ENCODE measurements around the gene SYK. TPM values are rescaled to one million over a fixed set of nuclear protein-coding genes. Genes with fewer than 3 reads are reported as not detected.

The SYK gene
- total RNA-seq, 1 experiment from 2014 or later, result 0.28 TPM

DNA sequence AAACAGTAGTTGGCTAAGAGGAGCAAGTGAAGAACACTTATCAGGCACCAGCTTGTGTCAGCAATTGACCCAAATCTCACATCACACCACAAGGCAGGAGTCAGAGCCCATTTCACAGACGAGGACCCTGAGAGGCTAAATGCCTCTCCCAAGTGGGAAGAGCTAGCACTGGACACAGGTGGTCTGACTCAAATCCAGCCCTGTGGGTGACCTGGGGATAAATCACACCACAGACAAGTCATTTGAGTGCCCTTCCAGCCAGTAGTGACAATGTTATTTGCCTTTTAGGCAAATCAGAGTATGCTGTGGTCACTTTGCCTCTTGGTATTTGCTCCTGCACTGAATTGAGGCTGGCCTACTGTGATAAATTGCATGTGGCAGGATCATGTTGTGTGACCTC, 138.7 kb downstream of the SYK start:
- Histone ChIP-seq H3K4me3 (ENCODE audit: low read depth in 2 of 2, low read length in 2 of 2) (no peak overlapping the region), H3K27me3 (ENCODE audit: control insufficient read depth, insufficient read depth, low read length) (no peaks in the 10 kb centered on the region), H3K9me3 (ENCODE audit: control insufficient read depth, insufficient read depth, low read depth, low read length) (no peaks in the 10 kb centered on the region), H3K4me1 (ENCODE audit: control insufficient read depth, insufficient read depth, low read length) (no peaks in the 10 kb centered on the region), H3K36me3 (ENCODE audit: control insufficient read depth, insufficient read depth, low read length) (no peaks in the 10 kb centered on the region), H3K27ac (ENCODE audit: low read length) (no peak overlapping the region)
- intact Hi-C loops (cut with micrococcal nuclease; ENCODE audit: unreplicated experiment) (no loop called here), in situ Hi-C loops (cut with HindIII; ENCODE audit: low pct_unique_long_range_greater_than_20kb, low sequenced_read_pairs) (no loop called here)
- POLR2A ChIA-PET, result no interaction called here
- DNase-seq (ENCODE audit: low read depth, low spot score), result no peak
- no peak for TF ChIP-seq TCF7L2 (IDR thresholded peaks at IDR 0.05; ENCODE audit: low read depth, low read length)
- TF ChIP-seq POLR2AphosphoS5 (IDR thresholded peaks at IDR 0.05; ENCODE audit: low read depth, low read length), result no peak
- TF ChIP-seq SIN3A (IDR thresholded peaks at IDR 0.05; ENCODE audit: borderline replicate concordance, insufficient read depth, low read depth, low read length), result no peak
- no peak for TF ChIP-seq CTCF (IDR thresholded peaks at IDR 0.05)
- TF ChIP-seq, protein P1, sequence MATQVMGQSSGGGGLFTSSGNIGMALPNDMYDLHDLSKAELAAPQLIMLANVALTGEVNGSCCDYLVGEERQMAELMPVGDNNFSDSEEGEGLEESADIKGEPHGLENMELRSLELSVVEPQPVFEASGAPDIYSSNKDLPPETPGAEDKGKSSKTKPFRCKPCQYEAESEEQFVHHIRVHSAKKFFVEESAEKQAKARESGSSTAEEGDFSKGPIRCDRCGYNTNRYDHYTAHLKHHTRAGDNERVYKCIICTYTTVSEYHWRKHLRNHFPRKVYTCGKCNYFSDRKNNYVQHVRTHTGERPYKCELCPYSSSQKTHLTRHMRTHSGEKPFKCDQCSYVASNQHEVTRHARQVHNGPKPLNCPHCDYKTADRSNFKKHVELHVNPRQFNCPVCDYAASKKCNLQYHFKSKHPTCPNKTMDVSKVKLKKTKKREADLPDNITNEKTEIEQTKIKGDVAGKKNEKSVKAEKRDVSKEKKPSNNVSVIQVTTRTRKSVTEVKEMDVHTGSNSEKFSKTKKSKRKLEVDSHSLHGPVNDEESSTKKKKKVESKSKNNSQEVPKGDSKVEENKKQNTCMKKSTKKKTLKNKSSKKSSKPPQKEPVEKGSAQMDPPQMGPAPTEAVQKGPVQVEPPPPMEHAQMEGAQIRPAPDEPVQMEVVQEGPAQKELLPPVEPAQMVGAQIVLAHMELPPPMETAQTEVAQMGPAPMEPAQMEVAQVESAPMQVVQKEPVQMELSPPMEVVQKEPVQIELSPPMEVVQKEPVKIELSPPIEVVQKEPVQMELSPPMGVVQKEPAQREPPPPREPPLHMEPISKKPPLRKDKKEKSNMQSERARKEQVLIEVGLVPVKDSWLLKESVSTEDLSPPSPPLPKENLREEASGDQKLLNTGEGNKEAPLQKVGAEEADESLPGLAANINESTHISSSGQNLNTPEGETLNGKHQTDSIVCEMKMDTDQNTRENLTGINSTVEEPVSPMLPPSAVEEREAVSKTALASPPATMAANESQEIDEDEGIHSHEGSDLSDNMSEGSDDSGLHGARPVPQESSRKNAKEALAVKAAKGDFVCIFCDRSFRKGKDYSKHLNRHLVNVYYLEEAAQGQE (IDR thresholded peaks at IDR 0.05; ENCODE audit: insufficient read depth in 1 of 2, low read depth in 2 of 2, low read length in 1 of 2), result no peak
- ATAC-seq, result no peak
- CTCF ChIA-PET, result no interaction called here
- BruUV-seq (replicated peaks), result no TSS peak

- ChIA-PET POLR2A (no interaction called here), CTCF (no interaction called here)
- H3K9me3 ChIP-seq (ENCODE audit: control insufficient read depth, insufficient read depth, low read depth, low read length), result no peaks in the 10 kb centered on the region
- no peaks in the 10 kb centered on the region for H3K4me1 ChIP-seq (ENCODE audit: control insufficient read depth, insufficient read depth, low read length)
- BruUV-seq (replicated peaks), result no TSS peak
- no peak overlapping the region for H3K4me3 ChIP-seq (ENCODE audit: low read depth in 2 of 2, low read length in 2 of 2)
- no peaks in the 10 kb centered on the region for H3K27me3 ChIP-seq (ENCODE audit: control insufficient read depth, insufficient read depth, low read length)
- no peaks in the 10 kb centered on the region for H3K36me3 ChIP-seq (ENCODE audit: control insufficient read depth, insufficient read depth, low read length)
- TF ChIP-seq CTCF (IDR thresholded peaks at IDR 0.05), result no peak
- no peak for TF ChIP-seq TCF7L2 (IDR thresholded peaks at IDR 0.05; ENCODE audit: low read depth, low read length)
- TF ChIP-seq, protein P1 (IDR thresholded peaks at IDR 0.05; ENCODE audit: insufficient read depth in 1 of 2, low read depth in 2 of 2, low read length in 1 of 2), result no peak
- no peak for TF ChIP-seq SIN3A (IDR thresholded peaks at IDR 0.05; ENCODE audit: borderline replicate concordance, insufficient read depth, low read depth, low read length)
- TF ChIP-seq POLR2AphosphoS5 (IDR thresholded peaks at IDR 0.05; ENCODE audit: low read depth, low read length), result no peak
- DNase-seq (ENCODE audit: low read depth, low spot score), result no peak
- no peak overlapping the region for H3K27ac ChIP-seq (ENCODE audit: low read length)
- intact Hi-C loops (cut with micrococcal nuclease; ENCODE audit: unreplicated experiment), result no loop called here
- in situ Hi-C loops (cut with HindIII; ENCODE audit: low pct_unique_long_range_greater_than_20kb, low sequenced_read_pairs), result no loop called here
- ATAC-seq, result no peak
Measured at GRCh38 chr9:90941661-90942060, 140.0 kb downstream of the SYK start.
